Endothelial cell (in vitro differentiated cells): ENCODE measurements around the gene PLA2G2E. TPM values are rescaled to one million over a fixed set of nuclear protein-coding genes. Genes with fewer than 3 reads are reported as not detected.

Experiments used
- DNase-seq: peaks from one replicate; pipeline ENCODE4 v3.0.0; 2021; ENCODE audit warnings: low spot score
- H3K27ac Mint-ChIP-seq: one replicate; pipeline ENCODE4 v1.8.0; 2021; ENCODE audit warnings: mixed read lengths, inconsistent platforms; ENCODE audit not compliant: unreplicated experiment
- H3K27me3 Mint-ChIP-seq: one replicate; pipeline ENCODE4 v1.8.0; 2021; ENCODE audit warnings: mild to moderate bottlenecking, moderate library complexity, mixed read lengths, inconsistent platforms; ENCODE audit not compliant: unreplicated experiment
- H3K36me3 Mint-ChIP-seq: one replicate; pipeline ENCODE4 v1.8.0; 2021; ENCODE audit warnings: mild to moderate bottlenecking, low read depth, mixed read lengths, inconsistent platforms; ENCODE audit not compliant: unreplicated experiment
- H3K4me1 Mint-ChIP-seq: one replicate; pipeline ENCODE4 v1.8.0; 2021; ENCODE audit warnings: mild to moderate bottlenecking, mixed read lengths, inconsistent platforms; ENCODE audit not compliant: unreplicated experiment
- H3K4me3 Mint-ChIP-seq: one replicate; pipeline ENCODE4 v1.8.0; 2021; ENCODE audit warnings: mild to moderate bottlenecking, mixed read lengths, inconsistent platforms; ENCODE audit not compliant: unreplicated experiment
- H3K9me3 Mint-ChIP-seq: one replicate; pipeline ENCODE4 v1.8.0; 2021; ENCODE audit warnings: mixed read lengths, inconsistent platforms; ENCODE audit not compliant: unreplicated experiment
- CTCF ChIP-seq: fragments of 200-600 bp; sonication (generic); IDR thresholded peaks from one replicate; pipeline ENCODE4 v1.5.0; 2021; ENCODE audit warnings: antibody characterized with exemption; ENCODE audit not compliant: unreplicated experiment
- total RNA-seq: library from RNA; stranded (reverse); fragmentation: NEBNext Ultra II Directional; extraction: Animal tissue kit (Norgen Biotek cat#: 25700); gene quantifications from one replicate; pipeline ENCODE4 v1.2.1, GENCODE V29; 2021; ENCODE audit not compliant: unreplicated experiment

The PLA2G2E gene
- total RNA-seq, 1 donor from 2014 or later: not detected

- Mint-ChIP-seq H3K27ac (no peak overlapping the region), H3K4me1 (peaks cover 15% of the 10 kb centered on the region), H3K36me3 (peaks cover 18% of the 10 kb centered on the region), H3K9me3 (no peaks in the 10 kb centered on the region), H3K4me3 (no peak overlapping the region), H3K27me3 (no peaks in the 10 kb centered on the region)
- TF ChIP-seq CTCF: no peak
- DNase-seq: no peak
Observed at GRCh38 chr1:19892129-19892528, 31.3 kb downstream of the PLA2G2E start.

GRCh38 chr1:19889656-19890055 lies 33.8 kb downstream of the PLA2G2E start:
- Mint-ChIP-seq H3K27me3 (no peaks in the 10 kb centered on the region), H3K4me1 (peaks cover 19% of the 10 kb centered on the region), H3K36me3 (peaks cover 18% of the 10 kb centered on the region), H3K9me3 (no peaks in the 10 kb centered on the region), H3K27ac (no peak overlapping the region), H3K4me3 (no peak overlapping the region)
- DNase-seq: no peak
- no peak for TF ChIP-seq CTCF

- peak overlapping the region; percentile 28 for H3K27ac Mint-ChIP-seq
- DNase-seq: no peak
- TF ChIP-seq CTCF: no peak
- H3K4me3 Mint-ChIP-seq: no peak overlapping the region
- H3K36me3 Mint-ChIP-seq: peaks cover 17% of the 10 kb centered on the region
- peaks cover 26% of the 10 kb centered on the region for H3K4me1 Mint-ChIP-seq
- no peaks in the 10 kb centered on the region for H3K9me3 Mint-ChIP-seq
- H3K27me3 Mint-ChIP-seq: no peaks in the 10 kb centered on the region
Observed at GRCh38 chr1:19888112-19888511, 35.3 kb downstream of the PLA2G2E start.

- Mint-ChIP-seq H3K4me1 (peaks cover 30% of the 10 kb centered on the region), H3K9me3 (no peaks in the 10 kb centered on the region), H3K27me3 (peaks cover 2% of the 10 kb centered on the region), H3K4me3 (no peak overlapping the region), H3K36me3 (peaks cover 5% of the 10 kb centered on the region), H3K27ac (no peak overlapping the region)
- TF ChIP-seq CTCF: no peak
- DNase-seq: no peak
Observed at GRCh38 chr1:19885821-19886220, 37.6 kb downstream of the PLA2G2E start.

- peaks cover 5% of the 10 kb centered on the region for H3K36me3 Mint-ChIP-seq
- no peak for TF ChIP-seq CTCF
- H3K9me3 Mint-ChIP-seq: no peaks in the 10 kb centered on the region
- H3K4me1 Mint-ChIP-seq: peaks cover 22% of the 10 kb centered on the region
- H3K27me3 Mint-ChIP-seq: peaks cover 3% of the 10 kb centered on the region
- H3K27ac Mint-ChIP-seq: no peak overlapping the region
- no peak for DNase-seq
- H3K4me3 Mint-ChIP-seq: no peak overlapping the region
Observed at GRCh38 chr1:19884312-19884711, 39.1 kb downstream of the PLA2G2E start.
